ENCODE results near the gene DRG2.

Gene DRG2

DNA sequence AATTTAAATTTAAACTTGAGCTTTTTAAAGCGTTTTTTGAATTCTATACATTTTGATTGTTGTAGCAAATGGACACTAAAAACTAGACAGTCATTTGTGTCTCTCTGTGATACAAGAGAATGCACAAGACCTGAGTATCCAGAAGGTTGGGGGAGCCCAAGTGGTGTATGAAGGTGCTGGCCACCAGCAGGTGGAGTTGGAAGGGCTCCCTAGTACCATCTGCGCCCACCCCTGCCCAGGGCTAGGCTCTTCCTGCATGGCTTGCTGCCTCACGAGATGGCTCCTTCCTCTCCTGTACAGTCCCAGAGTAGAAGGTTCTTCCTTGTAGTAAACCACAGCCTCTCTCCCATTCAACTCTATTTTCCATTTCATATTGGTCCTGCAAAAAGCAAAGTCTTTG lies 31.5 kb upstream of the DRG2 start:
- TF ChIP-seq CTCF (IDR thresholded peaks at IDR 0.05; ENCODE audit: extremely low read depth, insufficient read depth, missing control alignments), result no peak

DNA sequence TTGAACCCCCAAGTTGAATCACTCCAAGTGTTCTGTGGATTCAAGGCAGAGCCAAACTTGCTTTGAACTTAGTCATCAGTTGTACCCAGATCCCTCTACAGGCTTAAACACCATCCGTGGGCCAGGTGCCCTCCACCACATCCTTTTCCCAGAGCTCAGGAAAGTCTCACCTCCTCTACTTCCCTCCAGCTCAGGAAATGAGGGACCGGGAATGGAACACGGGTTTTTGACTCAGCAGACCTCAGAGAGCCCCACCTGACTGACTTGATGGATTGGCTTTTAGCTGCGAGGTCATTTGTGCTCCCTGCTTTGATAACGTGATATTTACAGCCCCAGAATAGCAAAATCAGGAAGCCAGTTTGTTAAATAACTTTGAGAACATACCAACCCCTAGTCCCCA lies 28.5 kb upstream of the DRG2 start:
- in situ Hi-C loops (cut with MboI; ENCODE audit: low pct_unique_long_range_greater_than_20kb, low sequenced_read_pairs, unreplicated experiment), result no loop called here

More for the DNA sequence above, 31.5 kb upstream of the DRG2 start:
- DNase-seq (ENCODE audit: low spot score), result no peak
- in situ Hi-C loops (cut with MboI; ENCODE audit: low pct_unique_long_range_greater_than_20kb, low sequenced_read_pairs, unreplicated experiment), result no loop called here

DNA sequence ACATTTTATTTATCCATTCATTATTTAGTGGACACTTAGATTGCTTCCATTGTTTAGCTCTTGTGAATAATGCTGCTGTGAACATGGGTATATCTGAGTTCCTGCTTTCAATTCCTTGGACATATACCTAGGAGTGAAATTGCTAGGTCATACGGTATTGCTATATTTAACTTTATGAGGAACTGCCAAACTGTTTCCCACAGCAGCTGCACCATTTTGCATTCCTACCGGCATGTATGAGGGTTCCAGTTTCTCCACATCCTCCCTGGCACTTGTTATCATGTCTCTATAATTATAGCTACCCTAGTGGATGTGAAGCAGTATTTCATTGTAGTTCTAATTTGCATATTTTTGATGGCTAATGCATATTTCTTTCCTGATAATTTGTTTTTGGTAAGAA lies 23.7 kb upstream of the DRG2 start:
- in situ Hi-C loops (cut with MboI; ENCODE audit: low pct_unique_long_range_greater_than_20kb, low sequenced_read_pairs, unreplicated experiment), result no loop called here
- no peak for DNase-seq (ENCODE audit: low spot score)
- TF ChIP-seq CTCF (IDR thresholded peaks at IDR 0.05; ENCODE audit: extremely low read depth, insufficient read depth, missing control alignments), result no peak

More for the DNA sequence above, 28.5 kb upstream of the DRG2 start:
- TF ChIP-seq CTCF (IDR thresholded peaks at IDR 0.05; ENCODE audit: extremely low read depth, insufficient read depth, missing control alignments), result no peak
- DNase-seq (ENCODE audit: low spot score), result no peak

GRCh38 chr17:18065546-18065945 lies 22.2 kb upstream of the DRG2 start:
- DNase-seq (ENCODE audit: low spot score), result no peak
- no peak for TF ChIP-seq CTCF (IDR thresholded peaks at IDR 0.05; ENCODE audit: extremely low read depth, insufficient read depth, missing control alignments)
- in situ Hi-C loops (cut with MboI; ENCODE audit: low pct_unique_long_range_greater_than_20kb, low sequenced_read_pairs, unreplicated experiment), result no loop called here

DNA sequence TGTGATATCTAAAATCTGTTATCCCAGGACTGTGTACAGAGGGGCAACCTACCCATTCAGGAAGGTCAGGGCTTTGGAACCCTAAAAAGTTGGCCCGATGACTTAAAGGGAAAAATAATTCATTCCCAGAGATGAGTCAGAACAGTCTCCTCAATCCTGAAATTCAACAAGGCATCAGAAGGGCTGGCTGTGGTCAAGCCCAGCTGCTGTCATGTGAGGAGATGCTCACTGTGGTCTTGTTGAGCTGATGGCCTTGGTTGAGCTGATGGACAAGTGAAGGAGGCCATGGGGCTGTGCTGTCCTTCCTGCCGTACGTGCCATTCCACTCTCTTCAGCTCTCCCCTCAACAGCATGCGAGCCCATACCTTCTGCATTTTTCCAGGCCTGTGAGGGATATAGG lies 20.9 kb upstream of the DRG2 start:
- no peak for TF ChIP-seq CTCF (IDR thresholded peaks at IDR 0.05; ENCODE audit: extremely low read depth, insufficient read depth, missing control alignments)
- DNase-seq (ENCODE audit: low spot score), result no peak
- in situ Hi-C loops (cut with MboI; ENCODE audit: low pct_unique_long_range_greater_than_20kb, low sequenced_read_pairs, unreplicated experiment), result no loop called here

DNA sequence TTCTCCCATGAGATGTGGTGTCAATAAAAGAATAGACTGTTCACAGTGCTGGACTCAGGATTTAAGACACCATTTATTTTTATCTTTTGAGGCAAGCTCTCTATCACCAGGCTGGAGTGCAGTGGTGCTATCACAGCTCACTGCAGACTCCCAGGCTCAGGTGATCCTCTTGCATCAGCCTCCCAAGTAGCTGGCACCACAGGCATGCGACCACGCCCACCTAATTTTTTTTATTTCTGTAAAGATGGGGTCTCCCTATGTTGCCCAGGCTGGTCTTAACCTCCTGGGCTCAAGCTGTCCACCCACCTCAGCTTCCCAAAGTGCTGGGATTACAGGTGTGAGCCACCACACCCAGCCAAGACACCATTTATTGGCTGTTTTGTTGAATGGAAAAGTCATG lies 18.6 kb upstream of the DRG2 start:
- TF ChIP-seq CTCF (IDR thresholded peaks at IDR 0.05; ENCODE audit: extremely low read depth, insufficient read depth, missing control alignments), result no peak
- no peak for DNase-seq (ENCODE audit: low spot score)
- in situ Hi-C loops (cut with MboI; ENCODE audit: low pct_unique_long_range_greater_than_20kb, low sequenced_read_pairs, unreplicated experiment), result no loop called here

GRCh38 chr17:18070861-18071340 lies 16.8 kb upstream of the DRG2 start:
- in situ Hi-C loops (cut with MboI; ENCODE audit: low pct_unique_long_range_greater_than_20kb, low sequenced_read_pairs, unreplicated experiment), result no loop called here
- DNase-seq (ENCODE audit: low spot score), result no peak

More at GRCh38 chr17:18070861-18071340, 16.8 kb upstream of the DRG2 start:
- TF ChIP-seq CTCF (IDR thresholded peaks at IDR 0.05; ENCODE audit: extremely low read depth, insufficient read depth, missing control alignments), result no peak

Data from GM13977 (cell line).